ENCODE results near the gene VMAC.

DNA sequence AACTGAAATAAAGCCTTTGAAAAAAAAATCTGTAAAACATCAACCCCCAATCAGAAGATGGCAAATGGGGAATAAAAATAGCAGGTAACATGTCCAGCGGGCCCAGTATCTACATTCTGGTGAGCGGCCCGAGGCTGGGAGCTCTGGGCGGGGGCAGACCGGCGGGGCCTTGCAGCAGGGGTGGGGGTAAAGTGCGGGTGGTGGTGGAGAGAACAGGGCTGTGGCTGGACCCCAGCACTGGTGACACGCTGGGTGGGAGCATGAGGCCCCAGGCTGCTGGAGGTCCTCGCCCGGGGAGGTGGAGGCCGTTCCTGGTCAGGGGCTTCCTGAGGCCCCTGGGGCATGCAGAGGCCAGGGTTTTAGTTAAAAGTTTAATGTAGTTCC, 11.1 kb downstream of the VMAC start:
- TF ChIP-seq TAF1 (IDR thresholded peaks at IDR 0.05; ENCODE audit: borderline replicate concordance, insufficient read depth, low read length) (no peak), POLR2AphosphoS5 (IDR thresholded peaks at IDR 0.05; ENCODE audit: low read depth, low read length) (no peak), FOXP2 (optimal IDR thresholded peaks at IDR 0.05; ENCODE audit: borderline replicate concordance, extremely low read depth, extremely low read length, insufficient read depth) (no peak), SIN3A (IDR thresholded peaks at IDR 0.05; ENCODE audit: borderline replicate concordance, insufficient read depth, low read length) (no peak)
- TF ChIP-seq, protein P1, sequence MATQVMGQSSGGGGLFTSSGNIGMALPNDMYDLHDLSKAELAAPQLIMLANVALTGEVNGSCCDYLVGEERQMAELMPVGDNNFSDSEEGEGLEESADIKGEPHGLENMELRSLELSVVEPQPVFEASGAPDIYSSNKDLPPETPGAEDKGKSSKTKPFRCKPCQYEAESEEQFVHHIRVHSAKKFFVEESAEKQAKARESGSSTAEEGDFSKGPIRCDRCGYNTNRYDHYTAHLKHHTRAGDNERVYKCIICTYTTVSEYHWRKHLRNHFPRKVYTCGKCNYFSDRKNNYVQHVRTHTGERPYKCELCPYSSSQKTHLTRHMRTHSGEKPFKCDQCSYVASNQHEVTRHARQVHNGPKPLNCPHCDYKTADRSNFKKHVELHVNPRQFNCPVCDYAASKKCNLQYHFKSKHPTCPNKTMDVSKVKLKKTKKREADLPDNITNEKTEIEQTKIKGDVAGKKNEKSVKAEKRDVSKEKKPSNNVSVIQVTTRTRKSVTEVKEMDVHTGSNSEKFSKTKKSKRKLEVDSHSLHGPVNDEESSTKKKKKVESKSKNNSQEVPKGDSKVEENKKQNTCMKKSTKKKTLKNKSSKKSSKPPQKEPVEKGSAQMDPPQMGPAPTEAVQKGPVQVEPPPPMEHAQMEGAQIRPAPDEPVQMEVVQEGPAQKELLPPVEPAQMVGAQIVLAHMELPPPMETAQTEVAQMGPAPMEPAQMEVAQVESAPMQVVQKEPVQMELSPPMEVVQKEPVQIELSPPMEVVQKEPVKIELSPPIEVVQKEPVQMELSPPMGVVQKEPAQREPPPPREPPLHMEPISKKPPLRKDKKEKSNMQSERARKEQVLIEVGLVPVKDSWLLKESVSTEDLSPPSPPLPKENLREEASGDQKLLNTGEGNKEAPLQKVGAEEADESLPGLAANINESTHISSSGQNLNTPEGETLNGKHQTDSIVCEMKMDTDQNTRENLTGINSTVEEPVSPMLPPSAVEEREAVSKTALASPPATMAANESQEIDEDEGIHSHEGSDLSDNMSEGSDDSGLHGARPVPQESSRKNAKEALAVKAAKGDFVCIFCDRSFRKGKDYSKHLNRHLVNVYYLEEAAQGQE (IDR thresholded peaks at IDR 0.05; ENCODE audit: insufficient read depth in 1 of 2, low read depth in 2 of 2, low read length in 2 of 2): no peak

All from PFSK-1 (cell line).